Activated gamma-delta T cell (primary cell): ENCODE data around the gene SP1.

Experiments
- DNase-seq: peaks from one replicate; lab custom pipeline; 2025; lab: John Stamatoyannopoulos, UW

SP1 gene

GRCh38 chr12:53450936-53451335, 71.0 kb downstream of the SP1 start:
- no peak for DNase-seq

GRCh38 chr12:53451661-53452158, 71.7 kb downstream of the SP1 start, which contains the start of gene PCBP2:
PCBP2 (plus strand) TSS chr12:53452102; CDS start chr12:53454801, 2,699 bp downstream.
- DNase-seq: peak; percentile 91

GRCh38 chr12:53452159-53453077, 72.4 kb downstream of the SP1 start:
- DNase-seq: peak; percentile 64

- no peak for DNase-seq
Measured at GRCh38 chr12:53453953-53454640, 74.1 kb downstream of the SP1 start.

- DNase-seq: no peak
Measured at GRCh38 chr12:53454707-53455106, 74.7 kb downstream of the SP1 start.

- no peak for DNase-seq
Measured at GRCh38 chr12:53456654-53457366, 76.8 kb downstream of the SP1 start.

GRCh38 chr12:53459097-53459496, 79.1 kb downstream of the SP1 start:
- DNase-seq: no peak

GRCh38 chr12:53461059-53461458, 81.1 kb downstream of the SP1 start:
- DNase-seq: no peak

GRCh38 chr12:53461591-53461990, 81.6 kb downstream of the SP1 start:
- no peak for DNase-seq

GRCh38 chr12:53462935-53463334, 83.0 kb downstream of the SP1 start:
- no peak for DNase-seq

- no peak for DNase-seq
Measured at GRCh38 chr12:53463802-53464560, 84.0 kb downstream of the SP1 start.

GRCh38 chr12:53464685-53465418, 84.9 kb downstream of the SP1 start:
- no peak for DNase-seq

GRCh38 chr12:53465679-53466078, 85.7 kb downstream of the SP1 start:
- no peak for DNase-seq
